ENCODE data around the gene UGT1A7.

Gene UGT1A7

DNA sequence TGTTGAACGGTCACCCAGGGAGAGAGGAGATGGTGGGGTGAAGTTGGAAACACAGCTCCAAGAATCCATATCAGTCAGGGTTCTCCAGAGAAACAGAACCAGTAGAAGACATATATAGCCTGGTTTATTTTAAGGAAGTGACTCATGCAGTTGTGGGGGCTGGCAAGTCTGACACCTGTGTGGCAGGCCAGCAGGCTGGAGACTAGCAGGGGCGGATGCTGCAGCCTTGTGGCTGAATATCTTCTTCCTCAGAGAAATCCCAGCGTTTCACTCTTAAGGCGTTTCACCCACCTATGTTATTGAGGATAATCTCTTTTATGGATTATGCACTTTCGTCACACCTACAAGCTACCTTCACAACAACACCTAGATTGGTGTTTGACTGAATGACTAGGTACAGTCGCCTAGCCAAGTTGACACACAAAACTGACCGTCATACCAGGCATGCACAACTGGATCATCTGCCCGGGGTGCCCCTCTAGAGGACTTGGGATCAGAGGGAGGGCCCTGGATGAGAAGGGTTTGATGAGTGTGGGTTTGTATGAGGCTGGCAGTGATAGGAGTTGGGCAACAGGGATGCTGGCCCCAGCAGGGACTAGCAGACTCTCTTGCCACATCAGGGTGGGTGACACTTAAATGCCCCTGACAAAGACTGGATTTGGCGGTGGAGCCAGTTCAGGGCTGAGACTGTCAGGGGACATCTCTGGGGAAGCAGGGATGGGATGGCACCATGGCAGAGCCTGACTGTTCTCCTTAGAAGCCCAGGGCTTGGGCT, 119.8 kb downstream of the UGT1A7 start:
- DNase-seq: no peak

DNA sequence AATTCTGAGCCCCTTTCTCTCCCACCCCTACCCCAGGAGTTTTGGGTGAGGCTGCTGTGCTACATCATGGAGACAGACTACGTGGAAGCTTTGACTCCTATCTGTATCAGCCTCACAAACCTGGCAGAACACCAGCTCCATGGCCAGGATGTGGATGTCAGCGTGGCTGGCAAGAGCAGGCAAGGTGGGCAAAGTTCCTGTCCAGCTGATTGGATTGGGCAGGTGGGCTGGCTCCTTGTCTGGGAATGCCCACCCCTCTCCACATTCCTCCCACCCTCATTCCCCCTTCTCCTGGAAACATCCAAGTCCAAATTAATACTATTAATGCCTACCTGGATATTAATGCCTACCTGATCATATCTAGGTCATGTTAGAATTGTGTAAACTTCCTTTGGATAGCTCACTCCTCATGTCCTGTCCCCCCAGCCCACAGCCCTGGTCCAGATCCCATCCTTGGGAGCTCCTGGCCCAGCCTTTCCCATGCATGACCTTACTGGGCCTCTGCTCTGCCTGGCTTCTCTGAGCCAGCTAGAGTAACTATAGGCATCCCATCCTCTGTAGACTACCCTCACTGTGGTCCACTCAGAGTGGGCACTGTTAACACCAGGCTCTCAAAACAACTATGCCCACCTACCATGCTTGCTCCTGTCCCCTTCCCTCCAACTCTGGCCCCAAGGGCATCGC, 120.6 kb downstream of the UGT1A7 start:
- DNase-seq: no peak

DNA sequence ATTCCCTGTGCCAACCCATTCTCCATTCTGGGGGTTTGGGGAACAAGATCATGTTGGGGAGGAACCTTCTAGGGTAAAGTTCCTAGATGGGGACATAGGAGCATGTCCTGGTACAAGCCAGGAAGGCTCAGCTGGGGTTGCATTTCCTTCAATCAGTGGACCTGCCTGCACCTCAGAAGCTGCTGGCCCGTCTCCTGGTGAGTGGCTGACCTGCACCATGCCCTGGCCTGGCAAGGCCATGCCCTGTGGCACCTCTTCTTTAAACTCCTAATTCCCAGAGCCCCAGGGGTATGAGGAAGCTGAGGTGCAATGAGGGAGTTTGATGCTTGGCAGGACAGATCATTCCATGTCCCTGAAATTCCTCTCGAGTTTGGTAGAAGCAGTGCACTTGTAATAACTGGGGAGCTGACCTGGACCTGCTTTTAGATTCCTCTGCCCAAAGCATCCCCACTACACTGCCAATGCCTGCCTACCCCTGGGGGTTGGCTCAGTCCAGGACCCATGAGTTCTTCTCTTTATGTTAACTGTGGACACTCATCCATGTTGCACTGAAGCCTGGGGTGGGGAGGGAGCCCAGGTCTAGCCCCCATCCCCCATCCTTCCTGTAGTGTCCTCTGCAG, 121.7 kb downstream of the UGT1A7 start:
- DNase-seq: no peak

DNA sequence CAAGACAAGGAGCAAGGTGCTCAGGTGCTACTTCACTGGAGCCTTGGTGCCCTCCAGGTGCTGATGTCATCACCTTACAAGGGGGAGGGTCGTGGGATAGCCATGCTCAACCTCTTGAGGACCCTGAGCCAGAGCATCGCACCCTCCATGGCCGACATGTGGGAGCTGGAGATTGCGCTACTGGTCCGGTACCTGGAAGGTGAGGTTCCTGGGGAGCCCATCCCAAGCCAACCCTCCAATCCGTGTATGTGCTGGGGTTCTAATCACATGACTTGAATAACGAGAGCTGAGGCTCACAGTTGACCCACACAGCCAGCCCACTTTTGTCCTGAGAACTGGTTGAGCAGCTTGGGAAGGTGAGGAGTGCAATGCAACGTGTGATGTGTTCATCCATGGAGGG, 122.3 kb downstream of the UGT1A7 start:
- DNase-seq: no peak

DNA sequence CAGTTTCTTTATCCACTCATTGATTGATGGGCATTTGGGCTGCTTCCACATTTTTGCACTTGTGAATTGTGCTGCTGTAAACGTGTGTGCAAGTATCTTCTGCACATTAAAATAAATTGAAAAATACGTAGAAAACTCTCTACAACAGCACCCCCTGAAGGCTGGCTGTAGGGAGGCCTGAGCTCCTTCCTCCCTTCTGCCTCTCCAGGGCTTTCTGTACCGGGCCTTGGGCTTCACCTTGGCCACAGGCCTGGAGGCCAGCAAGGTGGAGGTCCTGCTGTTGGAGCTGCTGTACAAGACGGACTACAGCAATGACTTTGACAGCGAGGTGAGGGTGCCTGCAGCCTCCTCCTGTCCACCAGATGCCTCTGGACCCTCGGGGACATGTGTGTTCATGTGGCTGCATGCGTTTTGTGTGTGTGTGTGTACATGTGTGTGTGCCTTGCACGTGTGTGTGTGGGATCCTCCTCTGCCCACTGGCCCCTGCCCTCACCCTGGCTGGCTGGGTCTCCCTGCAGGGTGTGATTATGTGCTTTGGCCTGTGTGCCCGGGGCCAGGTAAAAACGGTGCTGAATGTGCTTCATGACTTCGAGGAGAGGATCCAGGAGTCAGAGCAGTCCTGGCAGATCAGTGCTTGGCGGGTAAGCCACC, 125.6 kb downstream of the UGT1A7 start:
- no peak for DNase-seq

DNA sequence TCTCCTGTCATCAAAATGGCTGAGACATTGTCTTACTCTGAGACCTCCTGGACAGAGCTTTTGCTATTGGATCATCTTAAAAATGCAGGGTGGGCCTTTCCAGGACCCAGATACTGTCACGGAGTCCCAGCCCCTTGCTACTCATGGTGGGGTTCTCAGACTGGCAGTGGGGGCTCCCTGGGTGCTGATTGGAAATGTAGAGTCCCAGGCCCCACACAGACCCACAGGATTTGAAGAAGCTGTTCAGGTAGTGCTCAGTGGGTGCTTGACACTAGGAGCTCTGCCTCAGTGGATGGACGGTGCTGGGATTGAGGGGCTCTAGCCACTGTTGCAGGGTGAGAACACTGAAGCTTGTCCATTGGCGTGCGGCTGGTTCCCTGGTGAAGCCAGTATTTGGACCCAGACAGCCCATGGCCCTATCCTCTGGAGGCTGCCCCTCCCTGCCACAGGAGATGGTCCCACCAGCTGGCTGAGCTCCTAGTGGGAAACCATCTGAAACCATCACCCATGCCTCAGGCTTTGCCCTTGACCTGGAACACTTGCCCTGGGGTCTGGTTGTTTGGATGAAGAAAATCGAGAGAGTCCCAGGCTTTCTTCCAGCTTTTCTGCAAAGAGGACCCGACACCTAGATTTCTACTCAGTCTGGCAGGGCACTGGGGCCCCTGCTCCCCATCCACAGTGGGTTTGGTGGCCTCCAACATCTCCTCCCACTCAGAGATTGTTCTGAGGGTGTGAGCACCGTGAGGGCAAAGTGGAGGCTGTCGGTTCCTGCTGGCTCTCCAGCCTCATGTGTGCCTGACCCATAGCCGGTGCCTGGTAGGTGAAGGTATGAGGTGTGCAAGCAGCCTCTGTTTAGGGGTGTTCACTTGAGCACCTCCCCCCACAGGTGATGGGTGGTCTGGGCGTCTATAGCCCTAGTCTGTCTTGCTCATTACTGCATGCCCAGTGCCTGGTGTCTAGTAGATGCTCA, 126.5 kb downstream of the UGT1A7 start:
- no peak for DNase-seq

DNA sequence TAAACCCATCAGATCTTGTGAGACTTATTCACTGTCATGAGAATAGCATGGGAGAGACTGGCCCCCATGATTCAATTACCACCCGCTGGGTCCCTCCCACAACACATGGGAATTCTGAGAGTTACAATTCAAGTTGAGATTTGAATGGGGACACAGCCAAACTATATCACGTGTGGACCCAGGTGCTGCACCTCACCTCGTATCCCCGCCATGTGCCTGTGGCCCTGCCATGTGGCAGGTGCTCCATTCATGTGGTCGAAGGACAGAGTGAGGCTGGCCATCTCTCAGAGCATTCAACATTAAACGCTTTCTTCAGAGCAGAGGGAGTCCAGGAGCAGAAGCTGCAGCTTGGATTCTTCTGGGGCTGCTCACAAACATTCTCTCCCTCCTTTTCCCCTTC, 128.7 kb downstream of the UGT1A7 start:
- DNase-seq: no peak

DNA sequence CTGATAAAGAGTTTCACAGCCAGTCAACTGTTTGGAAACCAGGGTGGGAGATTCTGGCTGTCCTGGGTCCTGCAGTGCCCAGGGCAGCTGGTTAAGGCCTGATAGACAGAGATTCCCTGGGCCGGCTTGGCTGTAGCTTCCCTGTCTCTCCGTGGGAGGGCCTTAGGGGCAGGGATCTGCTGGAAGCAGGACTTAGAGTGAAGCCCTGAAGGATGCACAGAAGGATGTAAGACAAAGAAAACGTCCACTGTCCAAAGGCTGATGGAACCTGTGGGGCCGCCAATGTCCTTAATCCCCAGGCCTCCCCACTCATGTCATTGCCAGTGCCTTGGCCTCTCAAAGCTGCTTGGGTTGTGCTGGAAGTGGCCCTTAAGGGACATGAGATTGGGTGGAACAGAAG, 129.4 kb downstream of the UGT1A7 start:
- no peak for DNase-seq

DNA sequence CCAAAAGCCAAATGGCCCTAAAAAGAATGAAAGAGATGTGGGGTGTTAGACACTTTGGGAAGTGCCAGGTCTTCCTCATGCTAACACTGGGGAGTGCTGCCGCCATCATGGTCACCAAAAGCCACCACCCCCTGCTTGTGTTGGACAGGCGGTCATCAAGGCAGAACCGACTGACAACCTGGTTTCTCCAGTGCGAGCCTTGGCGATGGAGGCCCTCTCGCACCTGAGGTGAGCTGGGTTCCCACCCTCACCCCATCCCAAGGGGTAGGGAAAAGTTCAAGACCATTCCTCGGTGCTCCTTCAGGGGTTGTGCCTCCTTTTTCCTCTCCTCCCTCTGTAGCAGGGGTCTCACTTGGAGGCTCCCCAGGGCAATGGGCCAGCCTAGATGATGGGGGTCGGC, 130.0 kb downstream of the UGT1A7 start:
- no peak for DNase-seq

DNA sequence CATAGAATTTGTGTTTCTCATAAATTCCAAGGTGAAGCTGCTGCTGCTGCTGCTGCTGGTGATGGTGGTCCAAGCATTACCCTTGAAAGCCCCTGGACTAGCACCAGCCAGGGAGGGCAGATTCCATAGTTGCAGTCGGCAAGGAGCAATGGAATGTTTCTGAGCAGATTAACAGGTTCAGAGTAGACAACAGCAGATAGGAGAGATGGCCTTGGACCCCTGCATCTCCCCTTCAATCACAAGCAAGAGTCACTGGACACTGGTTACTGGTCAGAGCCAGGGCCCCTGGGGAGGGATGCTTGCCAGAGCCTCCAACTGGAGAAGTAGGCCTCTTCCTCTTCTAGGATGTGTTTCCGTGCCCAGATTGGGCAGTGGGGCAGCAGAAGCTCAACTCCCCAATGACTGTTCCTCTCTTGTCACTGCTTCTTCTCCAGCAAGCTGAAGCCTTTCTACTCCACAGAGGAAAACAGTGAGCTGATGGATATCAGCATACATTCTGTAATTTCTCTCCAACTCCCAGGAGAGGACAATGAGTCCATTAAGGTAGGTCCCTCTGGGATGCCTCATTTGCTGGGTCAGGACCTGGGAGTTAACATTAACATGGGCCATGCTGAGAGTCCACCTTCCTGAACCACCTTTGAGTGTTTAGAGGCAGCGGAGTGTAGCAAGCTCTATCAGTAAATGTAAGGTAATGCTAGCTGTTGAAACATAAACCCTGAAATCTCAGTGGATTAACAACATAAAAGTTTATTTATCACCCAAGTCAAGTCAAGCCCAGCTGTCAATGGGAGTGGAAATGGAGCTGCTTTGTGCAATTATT, 131.7 kb downstream of the UGT1A7 start:
- no peak for DNase-seq

DNA sequence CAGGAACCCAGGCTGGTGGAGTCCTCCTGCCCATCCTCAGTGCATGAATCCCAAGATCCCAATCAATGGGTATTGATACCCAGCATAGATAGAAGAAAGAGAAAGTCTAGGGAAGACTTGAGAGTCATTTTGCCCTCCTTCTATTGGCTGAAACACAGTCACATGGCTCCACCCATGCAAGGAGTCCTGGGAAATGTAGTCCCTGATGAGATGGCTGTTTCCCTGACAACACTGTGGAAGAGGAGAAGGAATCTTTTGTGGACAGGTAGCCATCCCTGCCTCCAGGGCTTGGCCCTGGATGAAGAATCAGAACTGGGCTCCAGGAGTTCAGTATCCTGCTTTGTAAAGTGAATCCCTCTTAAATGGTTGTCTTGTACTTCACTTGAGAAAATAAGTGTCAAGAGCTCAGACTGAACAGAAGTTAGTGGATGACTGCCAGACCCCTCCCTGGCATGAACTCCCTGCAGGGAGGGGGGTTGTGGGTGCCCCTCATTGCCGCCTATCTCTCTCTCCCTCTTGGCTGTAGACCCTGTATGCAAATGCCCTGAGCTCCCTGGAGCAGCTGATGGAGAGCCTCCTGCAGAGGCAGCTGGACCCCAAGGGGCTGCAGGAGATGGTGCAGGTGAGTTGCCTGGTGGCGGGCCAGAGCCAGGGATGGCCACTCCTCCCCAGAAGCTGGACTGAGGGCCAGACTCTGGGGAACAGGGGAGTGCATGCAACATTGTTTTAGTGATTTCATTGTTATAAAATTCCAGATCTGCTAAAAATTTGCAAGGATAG, 132.5 kb downstream of the UGT1A7 start:
- peak in 1 of 2 experiments; percentile 30 for DNase-seq

DNA sequence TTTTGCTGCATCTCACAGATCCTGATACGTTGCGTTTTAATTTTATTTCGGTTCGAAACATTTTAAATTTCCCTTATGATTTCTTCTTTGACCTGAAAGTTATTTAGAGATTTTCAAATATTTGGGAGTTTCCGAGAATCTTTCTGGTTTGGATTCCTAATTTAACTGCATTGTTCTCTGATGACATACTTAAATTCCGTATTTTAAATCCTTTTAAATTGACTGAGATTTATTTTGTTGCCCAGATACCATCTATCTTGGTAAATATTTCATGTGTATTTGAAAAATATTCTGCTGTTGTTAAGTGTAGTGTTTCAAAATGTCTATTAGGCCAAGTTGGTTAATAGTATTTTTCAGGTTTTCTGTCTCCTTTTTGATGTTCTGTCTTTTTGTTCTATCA, 134.2 kb downstream of the UGT1A7 start:
- no peak for DNase-seq

DNA sequence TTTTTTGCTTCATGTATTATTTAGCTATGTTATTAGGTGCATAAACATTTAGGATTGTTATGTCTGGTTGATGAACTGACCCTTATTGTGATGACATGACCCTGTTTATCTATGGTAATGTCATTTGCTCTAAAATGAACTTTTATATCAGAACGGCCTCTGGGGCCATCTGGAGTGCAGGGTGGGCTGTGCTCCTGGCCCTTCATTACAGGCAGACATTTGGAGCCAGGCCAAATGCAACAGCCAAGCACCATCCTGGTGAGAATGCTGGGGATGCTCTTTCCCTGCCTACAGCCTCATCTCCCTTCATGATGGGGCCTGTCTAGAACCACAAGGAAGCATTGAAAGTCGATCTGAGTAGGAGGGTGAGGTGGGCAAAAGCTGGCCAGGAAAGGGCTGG, 134.6 kb downstream of the UGT1A7 start:
- DNase-seq: no peak

DNA sequence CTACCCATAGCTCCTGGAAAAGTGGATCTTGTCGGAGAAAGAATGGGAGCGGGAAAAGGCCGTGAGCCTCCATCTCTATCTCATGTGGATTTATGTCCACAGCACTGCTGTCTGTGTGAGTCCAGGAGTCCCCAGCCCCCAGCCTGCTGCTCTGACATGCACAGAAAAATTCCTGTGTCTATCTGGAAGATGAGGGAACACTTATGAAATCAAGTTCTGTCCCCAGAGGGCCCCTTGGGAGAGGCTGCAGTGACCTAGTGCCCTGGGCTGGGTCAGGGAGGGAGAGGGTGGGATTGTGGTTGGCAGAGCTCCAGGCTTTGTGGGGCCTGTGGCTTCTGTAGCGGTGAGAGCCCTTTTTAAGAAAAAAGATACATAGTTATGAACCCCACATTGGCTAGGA, 135.1 kb downstream of the UGT1A7 start:
- DNase-seq: no peak

DNA sequence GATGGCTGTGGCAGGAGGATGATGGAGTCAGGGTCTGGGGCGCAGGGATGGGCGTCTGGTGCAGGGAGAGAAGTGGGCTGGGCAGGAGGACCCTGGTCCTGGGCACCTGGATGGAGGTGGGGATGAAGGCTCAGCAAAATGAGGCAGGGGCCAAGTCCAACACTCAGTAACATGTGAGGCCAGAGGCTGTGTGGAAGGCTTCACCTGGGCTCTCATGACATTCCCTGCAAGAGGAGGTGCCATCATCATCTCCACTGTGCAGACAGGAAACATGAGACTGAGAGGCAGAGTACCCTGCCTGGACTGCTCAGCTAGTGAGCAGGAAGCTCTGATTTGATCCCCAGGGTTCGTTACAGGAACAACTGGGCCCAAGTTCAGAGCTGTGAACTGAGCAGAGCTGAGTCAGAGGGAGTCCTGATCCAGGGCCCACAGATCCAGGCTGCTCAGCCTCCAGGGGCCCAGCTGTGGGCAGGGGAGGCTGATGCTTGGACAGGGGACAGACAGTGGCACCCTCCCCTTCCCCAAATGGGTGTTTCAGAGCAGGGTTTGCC, 135.7 kb downstream of the UGT1A7 start:
- DNase-seq: no peak

DNA sequence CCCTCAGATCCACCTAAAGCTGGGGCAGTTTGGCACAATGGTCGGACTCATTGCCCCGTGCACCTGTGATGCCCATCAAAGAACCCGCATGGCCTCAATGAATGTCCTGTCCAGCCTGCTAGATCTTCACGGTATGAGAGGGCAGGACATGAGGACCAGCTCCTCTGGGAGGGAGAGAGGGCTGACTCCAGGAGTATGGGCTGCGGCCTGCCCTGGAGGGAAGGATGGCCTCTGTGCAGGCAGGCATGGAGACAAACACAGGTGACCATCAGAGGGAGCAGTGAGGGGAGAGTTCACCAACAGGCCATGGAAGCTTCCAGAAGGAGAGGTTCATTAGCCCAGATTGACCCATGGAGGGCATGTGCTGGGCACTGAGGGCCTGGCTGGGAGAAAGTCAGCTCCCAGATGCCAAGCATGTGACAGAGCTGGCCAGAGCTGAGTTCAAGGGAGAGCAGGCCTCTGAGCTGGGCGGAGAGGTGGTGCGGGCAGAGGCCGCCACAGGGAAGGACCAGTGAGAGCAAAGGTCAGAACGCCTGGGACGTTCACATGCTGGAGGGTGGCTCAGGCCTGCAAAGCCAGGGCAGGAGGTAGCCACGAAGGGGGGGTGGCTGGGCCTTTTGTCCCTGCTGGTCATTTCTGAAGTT, 136.4 kb downstream of the UGT1A7 start:
- DNase-seq: no peak

DNA sequence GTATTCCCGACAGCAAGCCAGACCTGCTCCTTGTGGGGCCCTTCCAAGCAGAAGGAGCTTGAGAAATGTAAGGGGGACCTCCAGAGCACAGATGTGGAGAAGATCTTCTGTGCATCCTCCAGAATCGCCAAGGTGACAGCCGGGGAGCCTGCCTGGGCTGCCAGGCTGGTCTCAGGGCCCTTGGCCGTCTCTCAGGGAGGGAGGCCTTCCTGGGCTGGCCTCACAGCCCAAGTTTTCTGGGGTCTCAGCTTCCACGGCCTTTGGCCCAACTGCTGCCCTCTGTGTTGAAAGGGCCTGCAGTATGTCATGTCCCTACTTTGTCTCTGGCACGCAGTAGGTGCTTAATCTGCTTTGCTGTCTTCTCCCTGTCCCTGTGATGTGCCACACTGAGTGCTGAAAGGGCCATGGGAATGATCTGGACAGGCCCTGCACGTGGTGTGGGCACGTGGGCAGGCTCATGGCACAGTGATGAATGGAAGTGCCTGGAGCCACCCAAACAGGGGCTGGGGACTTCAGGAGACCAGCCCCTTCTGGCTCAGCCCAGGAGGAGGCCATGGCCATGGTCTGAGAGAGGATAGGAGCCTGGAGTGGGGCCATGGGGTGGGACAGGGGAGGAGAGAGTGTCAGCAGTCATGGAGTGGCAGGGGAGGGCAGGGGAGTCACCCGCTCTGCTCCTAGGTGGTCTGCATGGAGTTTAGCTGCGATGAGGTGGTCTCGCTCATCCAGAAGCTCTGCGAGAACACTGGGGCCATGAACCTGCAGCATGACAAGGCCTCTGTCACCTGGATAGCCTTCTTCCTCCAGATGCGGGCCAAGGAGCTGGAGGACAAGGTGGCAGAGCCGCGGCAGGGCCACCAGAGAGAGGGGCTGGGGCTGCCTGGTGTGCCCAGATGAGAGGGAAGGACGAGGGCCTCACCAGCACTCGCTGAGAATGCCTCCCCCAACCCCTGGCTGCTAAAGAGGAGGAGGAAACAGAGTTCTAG, 137.2 kb downstream of the UGT1A7 start:
- no peak for DNase-seq
